Astrocyte (in vitro differentiated cells and primary cell): ENCODE results near the gene DUSP1. TPM values are rescaled to one million over a fixed set of nuclear protein-coding genes. Genes with fewer than 3 reads are reported as not detected.

Source experiments
- DNase-seq: peaks from one replicate; pipeline ENCODE4 v3.0.0-alpha.2; 2010; ENCODE audit warnings: low read depth
- FAIRE-seq: peaks from 2 replicates; lab custom pipeline; 2011; peaks lifted over from hg19 to GRCh38; lab: Jason Lieb, UNC
- H2AFZ ChIP-seq: 2 replicates; pipeline ENCODE4 v1.6.0; 2012; ENCODE audit warnings: low read depth, low read length, inconsistent platforms
- H3K27ac ChIP-seq: 2 replicates; pipeline ENCODE4 v1.5.1; 2011; ENCODE audit warnings: low read depth, low read length, inconsistent platforms
- H3K27me3 ChIP-seq: 2 replicates; pipeline ENCODE4 v1.6.0; 2011; ENCODE audit warnings: low read length, inconsistent platforms; ENCODE audit not compliant: insufficient read depth
- H3K36me3 ChIP-seq: 2 replicates; pipeline ENCODE4 v1.5.1; 2011; ENCODE audit warnings: low read length, inconsistent platforms; ENCODE audit not compliant: insufficient read depth
- H3K4me1 ChIP-seq: 2 replicates; pipeline ENCODE4 v1.5.1; 2011; ENCODE audit warnings: low read length, inconsistent platforms; ENCODE audit not compliant: insufficient read depth
- H3K4me2 ChIP-seq: 2 replicates; pipeline ENCODE4 v1.6.0; 2012; ENCODE audit warnings: low read length, inconsistent platforms
- H3K4me3 ChIP-seq: 2 replicates; pipeline ENCODE4 v1.5.1; 2011; ENCODE audit warnings: low read depth, mild to moderate bottlenecking, low read length, inconsistent platforms; ENCODE audit not compliant: insufficient read depth
- H3K79me2 ChIP-seq: 2 replicates; pipeline ENCODE4 v1.6.0; 2012; ENCODE audit warnings: mild to moderate bottlenecking, low read length, inconsistent platforms; ENCODE audit not compliant: insufficient read depth
- H3K9ac ChIP-seq: 2 replicates; pipeline ENCODE4 v1.6.0; 2012; ENCODE audit warnings: mild to moderate bottlenecking, low read length, inconsistent platforms
- H3K9me3 ChIP-seq: 2 replicates; pipeline ENCODE4 v1.5.1; 2012; ENCODE audit warnings: low read depth, mild to moderate bottlenecking, low read length, inconsistent platforms; ENCODE audit not compliant: insufficient read depth
- H4K20me1 ChIP-seq: 2 replicates; pipeline ENCODE4 v1.6.0; 2012; ENCODE audit warnings: low read length, inconsistent platforms; ENCODE audit not compliant: insufficient read depth
- H3K27ac Mint-ChIP-seq: one replicate; pipeline ENCODE4 v1.8.0; 2021; ENCODE audit warnings: mild to moderate bottlenecking, mixed read lengths; ENCODE audit not compliant: unreplicated experiment
- H3K27me3 Mint-ChIP-seq: one replicate; pipeline ENCODE4 v1.8.0; 2021; ENCODE audit warnings: low read depth, mixed read lengths; ENCODE audit not compliant: unreplicated experiment
- H3K36me3 Mint-ChIP-seq: one replicate; pipeline ENCODE4 v1.8.0; 2021; ENCODE audit warnings: low read depth, mixed read lengths; ENCODE audit not compliant: unreplicated experiment
- H3K4me1 Mint-ChIP-seq: one replicate; pipeline ENCODE4 v1.8.0; 2021; ENCODE audit warnings: low read depth, mixed read lengths; ENCODE audit not compliant: unreplicated experiment
- H3K4me3 Mint-ChIP-seq: one replicate; pipeline ENCODE4 v1.8.0; 2021; ENCODE audit warnings: mild to moderate bottlenecking, moderate library complexity, mixed read lengths; ENCODE audit not compliant: unreplicated experiment
- H3K9me3 Mint-ChIP-seq: one replicate; pipeline ENCODE4 v1.8.0; 2021; ENCODE audit warnings: mild to moderate bottlenecking, mixed read lengths; ENCODE audit not compliant: unreplicated experiment
- CTCF ChIP-seq: IDR thresholded peaks from 2 replicates; pipeline ENCODE4 v1.5.1; 2011; ENCODE audit warnings: low read depth, mild to moderate bottlenecking, inconsistent platforms, low read length, moderate library complexity; ENCODE audit not compliant: insufficient read depth
- EZH2 ChIP-seq: IDR thresholded peaks from 2 replicates; pipeline ENCODE4 v1.6.1; 2012; ENCODE audit warnings: mild to moderate bottlenecking, low read length, inconsistent platforms; ENCODE audit not compliant: insufficient read depth
- total RNA-seq: library from RNA; stranded (reverse); gene quantifications from 2 replicates; pipeline ENCODE4 v1.2.1, GENCODE V29; 2021

Gene DUSP1
- total RNA-seq, 1 donor from 2014 or later: 90.1 TPM

GRCh38 chr5:172802112-172802511 lies 31.1 kb upstream of the DUSP1 start:
- Histone ChIP-seq H3K27me3 (no peaks in the 10 kb centered on the region), H3K79me2 (no peaks in the 10 kb centered on the region), H3K4me2 (no peak overlapping the region), H3K4me3 (no peak overlapping the region), H3K36me3 (no peaks in the 10 kb centered on the region), H3K4me1 (peaks cover 57% of the 10 kb centered on the region), H4K20me1 (no peaks in the 10 kb centered on the region), H3K27ac (peak overlapping the region; percentile 86), H2AFZ (no peak overlapping the region), H3K9ac (no peak overlapping the region), H3K9me3 (no peaks in the 10 kb centered on the region)
- no peak for FAIRE-seq
- Mint-ChIP-seq H3K4me3 (no peak overlapping the region), H3K27ac (peak overlapping the region; percentile 86), H3K4me1 (peaks cover 24% of the 10 kb centered on the region), H3K9me3 (peaks cover 2% of the 10 kb centered on the region), H3K36me3 (no peaks in the 10 kb centered on the region), H3K27me3 (no peaks in the 10 kb centered on the region)
- TF ChIP-seq EZH2 (no peak), CTCF (no peak)
- no peak for DNase-seq

GRCh38 chr5:172801179-172801671 lies 30.2 kb upstream of the DUSP1 start:
- TF ChIP-seq EZH2: no peak
- TF ChIP-seq CTCF: no peak
- Mint-ChIP-seq H3K4me3 (no peak overlapping the region), H3K27ac (peak overlapping the region; percentile 86), H3K27me3 (no peaks in the 10 kb centered on the region), H3K4me1 (peaks cover 23% of the 10 kb centered on the region), H3K9me3 (peaks cover 2% of the 10 kb centered on the region), H3K36me3 (no peaks in the 10 kb centered on the region)
- H3K9me3 ChIP-seq: no peaks in the 10 kb centered on the region
- peak overlapping the region; percentile 86 for H3K27ac ChIP-seq
- H4K20me1 ChIP-seq: no peaks in the 10 kb centered on the region
- FAIRE-seq (peak; percentile 9), DNase-seq (peak; percentile 97)
- peak overlapping the region; percentile 46 for H3K4me2 ChIP-seq
- H3K4me1 ChIP-seq: peaks cover 53% of the 10 kb centered on the region
- no peaks in the 10 kb centered on the region for H3K36me3 ChIP-seq
- H3K4me3 ChIP-seq: no peak overlapping the region
- no peak overlapping the region for H2AFZ ChIP-seq
- no peaks in the 10 kb centered on the region for H3K27me3 ChIP-seq
- H3K9ac ChIP-seq: peak overlapping the region; percentile 79
- H3K79me2 ChIP-seq: no peaks in the 10 kb centered on the region

- H3K36me3 ChIP-seq: no peaks in the 10 kb centered on the region
- Mint-ChIP-seq H3K4me3 (no peak overlapping the region), H3K27ac (peak overlapping the region; percentile 86), H3K9me3 (peaks cover 2% of the 10 kb centered on the region), H3K27me3 (no peaks in the 10 kb centered on the region), H3K4me1 (peaks cover 26% of the 10 kb centered on the region), H3K36me3 (no peaks in the 10 kb centered on the region)
- H2AFZ ChIP-seq: peak overlapping the region; percentile 23
- TF ChIP-seq EZH2: no peak
- TF ChIP-seq CTCF: no peak
- DNase-seq: peak; percentile 90
- H3K9me3 ChIP-seq: no peaks in the 10 kb centered on the region
- peak overlapping the region; percentile 86 for H3K27ac ChIP-seq
- H3K4me2 ChIP-seq: peak overlapping the region; percentile 35
- peaks cover 61% of the 10 kb centered on the region for H3K4me1 ChIP-seq
- H3K27me3 ChIP-seq: no peaks in the 10 kb centered on the region
- FAIRE-seq: no peak
- no peaks in the 10 kb centered on the region for H3K79me2 ChIP-seq
- no peak overlapping the region for H3K4me3 ChIP-seq
- H4K20me1 ChIP-seq: no peaks in the 10 kb centered on the region
- H3K9ac ChIP-seq: peak overlapping the region; percentile 79
Observed at GRCh38 chr5:172800088-172800551, 29.1 kb upstream of the DUSP1 start.
